BJ (cell line): ENCODE data around the gene FOLR2. TPM values are rescaled to one million over a fixed set of nuclear protein-coding genes. Genes with fewer than 3 reads are reported as not detected.

Experiments
- CTCF ChIA-PET: fragments of 350-600 bp; formaldehyde crosslinking; extraction: SDS; loops from one replicate; lab custom pipeline; 2021; ENCODE audit warnings: antibody characterized with exemption, inconsistent platforms; lab: Yijun Ruan, JAX
- POLR2A ChIA-PET: fragments of 300-600 bp; sonication (Branson Sonifier 250); formaldehyde crosslinking; extraction: SDS; loops from one replicate; lab custom pipeline; 2021; ENCODE audit warnings: antibody characterized with exemption; lab: Charles Lee
- DNase-seq: peaks from one replicate; pipeline ENCODE4 v3.0.0-alpha.2; 2011; ENCODE audit warnings: low read depth
- H3K27me3 ChIP-seq: 2 replicates; pipeline ENCODE4 v1.6.0; 2011; ENCODE audit warnings: low read length; ENCODE audit not compliant: control insufficient read depth, insufficient read depth
- H3K36me3 ChIP-seq: 2 replicates; pipeline ENCODE4 v1.5.1; 2011; ENCODE audit warnings: low read length; ENCODE audit not compliant: control insufficient read depth, insufficient read depth
- H3K4me3 ChIP-seq: 2 replicates; pipeline ENCODE4 v1.5.1; 2011; ENCODE audit warnings: low read depth, mild to moderate bottlenecking, control low read depth, low read length
- CTCF ChIP-seq: IDR thresholded peaks from 2 replicates; pipeline ENCODE4 v1.5.1; 2011; ENCODE audit warnings: low read depth, mild to moderate bottlenecking, control low read depth, inconsistent platforms, low read length, moderate library complexity; ENCODE audit not compliant: insufficient read depth
- polyA plus RNA-seq: library from polyadenylated mRNA; depleted of rRNA; stranded (reverse); fragments of >200 nt; gene quantifications from 2 replicates; pipeline ENCODE4 v1.2.3, GENCODE V29; 2011

FOLR2 gene
- polyA plus RNA-seq, 1 experiment = not detected

GRCh38 chr11:72244060-72244360, 27.4 kb downstream of the FOLR2 start, which contains the start of gene PHOX2A:
PHOX2A (minus strand) TSS chr11:72244176; CDS start chr11:72244004, 172 bp downstream.
- ChIA-PET CTCF (interaction anchor here (0.6 kb wide), 1 partner anchor 171 kb away, joined by 4 read pairs; no protein-coding TSS in a partner anchor), POLR2A (no interaction called here)
- Histone ChIP-seq H3K4me3 (peak within 1 kb of the TSS; percentile 16; the same call in 1 of the 2 replicates), H3K36me3 (no peaks in the 10 kb centered on the region), H3K27me3 (peaks cover 43% of the 10 kb centered on the region)
- no peak for DNase-seq
- no peak for TF ChIP-seq CTCF

- no peak for TF ChIP-seq CTCF
- no peak for DNase-seq
- CTCF ChIA-PET = interaction anchor here (0.8 to 1.3 kb wide), 2 partner anchors 8 to 186 kb away, joined by 3 read pairs; no protein-coding TSS in a partner anchor
- no peaks in the 10 kb centered on the region for H3K36me3 ChIP-seq
- peaks cover 43% of the 10 kb centered on the region for H3K27me3 ChIP-seq
- POLR2A ChIA-PET = no interaction called here
- peak overlapping the region; percentile 16; the same call in 1 of the 2 replicates for H3K4me3 ChIP-seq
Measured at GRCh38 chr11:72244361-72245262, 28.0 kb downstream of the FOLR2 start.

DNA sequence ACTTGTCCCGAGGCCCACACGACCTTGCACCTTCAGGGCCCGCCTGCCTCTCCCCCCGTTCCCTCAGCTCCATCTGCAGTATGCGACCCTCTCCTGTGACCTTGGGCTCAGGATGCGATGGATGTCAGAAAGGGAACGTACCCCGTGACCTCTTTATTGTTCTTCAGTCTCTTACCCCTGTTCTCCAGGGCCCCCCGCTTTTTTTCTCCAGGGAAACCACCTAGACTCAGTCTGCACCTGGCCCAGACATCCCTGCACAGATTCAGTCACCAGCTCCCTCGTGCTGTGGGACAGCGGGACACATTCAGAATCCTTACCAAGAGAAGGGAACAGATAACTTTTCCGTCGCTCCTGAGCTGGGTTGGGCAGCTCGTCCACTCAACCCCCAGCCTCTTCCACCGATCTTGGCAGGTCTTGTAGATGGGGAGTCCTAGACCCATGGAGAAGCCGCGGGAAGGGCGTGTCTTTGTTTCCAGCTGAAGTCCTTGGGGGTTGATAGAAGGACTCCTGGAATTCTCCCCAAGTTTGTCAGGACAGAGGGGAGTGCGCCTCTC, 28.7 kb downstream of the FOLR2 start:
- CTCF ChIA-PET = interaction anchor here (0.8 to 1.4 kb wide), 3 partner anchors 9 to 185 kb away, joined by 3 to 4 read pairs (median 3); no protein-coding TSS in a partner anchor
- H3K27me3 ChIP-seq = peaks cover 43% of the 10 kb centered on the region
- POLR2A ChIA-PET = no interaction called here
- no peak overlapping the region for H3K4me3 ChIP-seq
- DNase-seq = no peak
- H3K36me3 ChIP-seq = no peaks in the 10 kb centered on the region
- no peak for TF ChIP-seq CTCF

DNA sequence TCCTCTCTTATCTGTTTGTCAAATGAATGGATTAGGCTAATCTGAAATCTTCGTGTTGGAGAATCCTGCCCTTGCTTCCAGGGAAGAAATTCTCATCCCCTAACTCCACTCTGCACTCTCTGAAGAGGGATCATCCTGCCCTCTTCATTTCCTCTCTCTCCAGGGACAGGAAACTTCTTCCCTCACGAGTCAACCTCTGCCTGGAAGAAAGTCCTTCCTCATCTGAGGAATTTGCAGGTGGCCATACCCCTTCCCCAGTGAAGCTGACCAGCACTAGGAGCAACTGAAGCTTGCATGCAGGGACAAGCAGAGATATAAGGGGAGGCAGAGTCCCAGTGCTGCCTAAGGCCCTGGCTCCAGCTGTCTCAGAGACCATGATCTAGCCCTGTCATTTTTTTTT, 31.0 kb downstream of the FOLR2 start:
- H3K36me3 ChIP-seq = no peaks in the 10 kb centered on the region
- H3K27me3 ChIP-seq = peaks cover 36% of the 10 kb centered on the region
- no peak for DNase-seq
- ChIA-PET POLR2A (interaction anchor here (0.6 kb wide), 1 partner anchor 105 kb away, joined by 3 read pairs; no protein-coding TSS in a partner anchor), CTCF (interaction anchor here (0.5 to 1.2 kb wide), 2 partner anchors 10 to 157 kb away, joined by 3 read pairs; no protein-coding TSS in a partner anchor)
- H3K4me3 ChIP-seq = no peak overlapping the region
- TF ChIP-seq CTCF = no peak

- Histone ChIP-seq H3K4me3 (no peak overlapping the region), H3K27me3 (peaks cover 29% of the 10 kb centered on the region), H3K36me3 (no peaks in the 10 kb centered on the region)
- no peak for TF ChIP-seq CTCF
- CTCF ChIA-PET = no interaction called here
- DNase-seq = no peak
- POLR2A ChIA-PET = no interaction called here
Measured at GRCh38 chr11:72249961-72250360, 33.4 kb downstream of the FOLR2 start.
